GM23248 (cell line): Measurements from ENCODE around the gene NQO2.
"Not testable (repeated sequence)": the region's sequence is repeated elsewhere in the genome, so short reads cannot be mapped to it uniquely, and the experiment has no call there.

Experiments
- EZH2 ChIP-seq: fragments of 200-600 bp; sonication (generic); IDR thresholded peaks from 2 replicates; pipeline ENCODE4 v1.6.1; 2018; ENCODE audit warnings: antibody characterized with exemption, mild to moderate bottlenecking; ENCODE audit not compliant: insufficient read depth, poor library complexity, severe bottlenecking
- EZH2phosphoT487 ChIP-seq: fragments of 200-600 bp; sonication (generic); IDR thresholded peaks from 2 replicates; pipeline ENCODE4 v1.6.1; 2018; ENCODE audit warnings: antibody characterized with exemption, moderate library complexity, mild to moderate bottlenecking, low read depth; ENCODE audit not compliant: insufficient read depth

DNA sequence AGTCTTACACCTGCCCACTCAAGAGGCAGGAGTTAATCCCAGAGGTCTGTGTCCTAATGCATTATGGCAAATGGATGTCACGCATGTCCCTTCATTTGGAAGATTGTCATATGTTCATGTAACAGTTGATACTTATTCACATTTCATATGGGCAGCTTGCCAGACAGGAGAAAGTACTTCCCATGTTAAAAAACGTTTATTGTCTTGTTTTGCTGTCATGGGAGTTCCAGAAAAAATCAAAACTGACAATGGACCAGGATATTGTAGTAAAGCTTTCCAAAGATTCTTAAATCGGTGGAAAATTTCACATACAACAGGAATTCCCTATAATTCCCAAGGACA lies 55.4 kb downstream of the NQO2 start:
- not testable (repeated sequence) for TF ChIP-seq EZH2, EZH2phosphoT487
